Measurements from ENCODE around the gene CNGB1.
"Not testable (repeated sequence)": the region's sequence is repeated elsewhere in the genome, so short reads cannot be mapped to it uniquely, and the experiment has no call there.

CNGB1 gene

GRCh38 chr16:57924514-57924913 is 46.4 kb downstream of the CNGB1 start:
- DNase-seq: no peak

GRCh38 chr16:57923841-57924240 is 47.1 kb downstream of the CNGB1 start:
- DNase-seq: no peak

- DNase-seq: no peak
Observed at GRCh38 chr16:57923418-57923817, 47.5 kb downstream of the CNGB1 start.

- DNase-seq: no peak
Observed at GRCh38 chr16:57920880-57921229, 50.1 kb downstream of the CNGB1 start.

GRCh38 chr16:57920215-57920879 is 50.6 kb downstream of the CNGB1 start:
- no peak for DNase-seq

- no peak for DNase-seq
Observed at GRCh38 chr16:57918994-57919393, 51.9 kb downstream of the CNGB1 start.

GRCh38 chr16:57918444-57918843 is 52.5 kb downstream of the CNGB1 start:
- no peak for DNase-seq

GRCh38 chr16:57917929-57918328 is 53.0 kb downstream of the CNGB1 start:
- not testable (repeated sequence) for DNase-seq

GRCh38 chr16:57917489-57917888 is 53.4 kb downstream of the CNGB1 start:
- DNase-seq: not testable (repeated sequence)

GRCh38 chr16:57916735-57917438 is 54.0 kb downstream of the CNGB1 start:
- no peak for DNase-seq

- DNase-seq: no peak
Observed at GRCh38 chr16:57915811-57916488, 55.0 kb downstream of the CNGB1 start.

GRCh38 chr16:57915267-57915666 is 55.7 kb downstream of the CNGB1 start:
- DNase-seq: no peak

GRCh38 chr16:57914244-57915173 is 56.4 kb downstream of the CNGB1 start:
- DNase-seq: no peak

- no peak for DNase-seq
Observed at GRCh38 chr16:57912529-57913260, 58.2 kb downstream of the CNGB1 start.

- no peak for DNase-seq
Observed at GRCh38 chr16:57911743-57912142, 59.2 kb downstream of the CNGB1 start.

- no peak for DNase-seq
Observed at GRCh38 chr16:57910696-57911095, 60.2 kb downstream of the CNGB1 start.

GRCh38 chr16:57908409-57908987 is 62.4 kb downstream of the CNGB1 start:
- DNase-seq: no peak

- DNase-seq: peak; percentile 25
Observed at GRCh38 chr16:57906382-57907316, 64.3 kb downstream of the CNGB1 start.

- DNase-seq: no peak
Observed at GRCh38 chr16:57904101-57904500, 66.8 kb downstream of the CNGB1 start.

GRCh38 chr16:57903656-57904055 is 67.3 kb downstream of the CNGB1 start:
- no peak for DNase-seq

All from stimulated activated CD4-positive, alpha-beta T cell treated with anti-CD3 and anti-CD28 coated beads, Interleukin-4, amount 100 ng/mL, for 1 hour (primary cell).